GM12874 (cell line): ENCODE measurements around the gene PDZRN3.

Experiments used
- TF ChIP-seq, protein P1 (sequence below): IDR thresholded peaks from 2 replicates; pipeline ENCODE4 v1.5.1; 2011; ENCODE audit warnings: low read depth, mild to moderate bottlenecking, control low read depth, low read length, moderate library complexity; ENCODE audit not compliant: insufficient read depth

PDZRN3 gene

DNA sequence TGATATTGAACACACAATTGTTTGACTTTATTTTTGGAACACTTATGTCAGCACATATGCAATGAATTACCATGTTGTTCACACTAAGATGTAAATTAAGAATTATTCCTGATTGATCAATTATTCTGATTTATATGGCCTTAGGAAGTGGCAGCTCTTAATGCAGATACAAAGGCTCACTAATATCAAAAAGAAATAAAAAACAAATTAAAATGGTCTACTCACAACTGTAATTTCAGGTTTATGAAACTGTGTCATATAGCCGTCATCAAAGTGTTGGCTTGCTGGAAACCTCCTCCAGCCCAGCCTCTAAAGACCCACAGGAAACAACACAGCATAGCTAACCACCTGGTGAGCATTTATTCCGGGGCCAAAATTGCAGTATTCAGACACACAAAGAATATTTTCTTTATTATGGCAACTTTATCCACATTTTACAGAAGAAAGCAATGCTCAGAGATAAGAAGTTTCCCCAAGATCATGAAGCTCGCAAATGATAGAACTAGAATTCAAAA is 33.4 kb downstream of the PDZRN3 start:
- TF ChIP-seq, protein P1, sequence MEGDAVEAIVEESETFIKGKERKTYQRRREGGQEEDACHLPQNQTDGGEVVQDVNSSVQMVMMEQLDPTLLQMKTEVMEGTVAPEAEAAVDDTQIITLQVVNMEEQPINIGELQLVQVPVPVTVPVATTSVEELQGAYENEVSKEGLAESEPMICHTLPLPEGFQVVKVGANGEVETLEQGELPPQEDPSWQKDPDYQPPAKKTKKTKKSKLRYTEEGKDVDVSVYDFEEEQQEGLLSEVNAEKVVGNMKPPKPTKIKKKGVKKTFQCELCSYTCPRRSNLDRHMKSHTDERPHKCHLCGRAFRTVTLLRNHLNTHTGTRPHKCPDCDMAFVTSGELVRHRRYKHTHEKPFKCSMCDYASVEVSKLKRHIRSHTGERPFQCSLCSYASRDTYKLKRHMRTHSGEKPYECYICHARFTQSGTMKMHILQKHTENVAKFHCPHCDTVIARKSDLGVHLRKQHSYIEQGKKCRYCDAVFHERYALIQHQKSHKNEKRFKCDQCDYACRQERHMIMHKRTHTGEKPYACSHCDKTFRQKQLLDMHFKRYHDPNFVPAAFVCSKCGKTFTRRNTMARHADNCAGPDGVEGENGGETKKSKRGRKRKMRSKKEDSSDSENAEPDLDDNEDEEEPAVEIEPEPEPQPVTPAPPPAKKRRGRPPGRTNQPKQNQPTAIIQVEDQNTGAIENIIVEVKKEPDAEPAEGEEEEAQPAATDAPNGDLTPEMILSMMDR: no peak

GRCh38 chr3:73586628-73587027 is 38.1 kb downstream of the PDZRN3 start:
- TF ChIP-seq, protein P1: no peak

GRCh38 chr3:73586190-73586589 is 38.6 kb downstream of the PDZRN3 start:
- TF ChIP-seq, protein P1: no peak

GRCh38 chr3:73584873-73585272 is 39.9 kb downstream of the PDZRN3 start:
- TF ChIP-seq, protein P1: no peak

GRCh38 chr3:73582535-73582934 is 42.2 kb downstream of the PDZRN3 start:
- TF ChIP-seq, protein P1: no peak

- TF ChIP-seq, protein P1: no peak
Measured at GRCh38 chr3:73581134-73581846, 43.5 kb downstream of the PDZRN3 start.

- TF ChIP-seq, protein P1: no peak
Measured at GRCh38 chr3:73580343-73580742, 44.4 kb downstream of the PDZRN3 start.
